ENCODE data around the gene CTNNA1. TPM values are rescaled to one million over a fixed set of nuclear protein-coding genes. Genes with fewer than 3 reads are reported as not detected.
A peak's percentile ranks its signal among the peaks of the same experiment; 100 is the strongest.

Gene CTNNA1
- total RNA-seq, 2 donors from 2014 or later: 247 to 288 TPM

GRCh38 chr5:138974227-138975063 lies 221.2 kb downstream of the CTNNA1 start:
- no peaks in the 10 kb centered on the region for H3K27me3 ChIP-seq
- H3K36me3 ChIP-seq: no peaks in the 10 kb centered on the region
- H3K4me1 ChIP-seq: peaks cover 0 to 59% of the 10 kb centered on the region in 2 donors

DNA sequence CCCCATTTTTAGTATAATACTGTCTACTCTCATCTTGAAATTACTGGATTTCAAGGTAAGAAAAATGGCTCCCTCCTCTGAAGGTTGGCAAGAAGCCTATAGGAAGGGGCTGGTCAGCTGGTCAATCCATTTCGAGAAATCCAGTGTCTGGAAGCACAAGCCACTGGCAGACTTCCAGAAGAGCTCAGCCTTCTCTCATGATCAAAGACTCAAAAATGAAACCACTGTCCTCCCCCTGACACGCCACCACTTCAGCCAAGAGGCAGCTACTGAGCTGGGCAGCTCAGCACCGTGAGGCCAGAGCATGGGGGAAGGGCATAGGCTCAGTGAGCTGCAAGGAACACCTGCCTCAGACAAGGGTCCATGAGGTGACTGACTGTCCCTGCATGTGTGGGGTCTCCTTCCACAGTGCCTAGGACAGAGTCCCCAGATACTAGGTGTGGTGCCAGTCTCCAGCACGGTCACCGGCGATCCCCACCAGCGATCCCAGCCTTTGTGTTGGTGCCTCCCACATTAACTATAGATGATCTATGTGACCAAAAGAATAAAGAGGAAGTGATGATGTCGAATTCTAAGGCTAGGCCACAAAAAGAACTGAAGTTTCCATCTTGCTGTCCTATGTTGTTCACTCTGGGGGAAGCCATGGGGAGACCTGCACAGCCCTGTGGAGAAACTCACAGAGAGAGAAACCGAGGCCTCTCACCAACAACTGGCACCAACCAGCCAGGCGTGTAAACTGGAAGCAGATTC lies 222.0 kb downstream of the CTNNA1 start:
- Histone ChIP-seq H3K27ac (peak overlapping the region; percentile 80 to 88), H3K27me3 (no peaks in the 10 kb centered on the region), H3K36me3 (no peaks in the 10 kb centered on the region), H3K9me3 (no peaks in the 10 kb centered on the region), H3K4me3 (no peak overlapping the region), H3K4me1 (peaks cover 0 to 52% of the 10 kb centered on the region in 2 donors)
- peak; percentile 73 for DNase-seq (ENCODE audit: low spot score)
- TF ChIP-seq, protein P1, sequence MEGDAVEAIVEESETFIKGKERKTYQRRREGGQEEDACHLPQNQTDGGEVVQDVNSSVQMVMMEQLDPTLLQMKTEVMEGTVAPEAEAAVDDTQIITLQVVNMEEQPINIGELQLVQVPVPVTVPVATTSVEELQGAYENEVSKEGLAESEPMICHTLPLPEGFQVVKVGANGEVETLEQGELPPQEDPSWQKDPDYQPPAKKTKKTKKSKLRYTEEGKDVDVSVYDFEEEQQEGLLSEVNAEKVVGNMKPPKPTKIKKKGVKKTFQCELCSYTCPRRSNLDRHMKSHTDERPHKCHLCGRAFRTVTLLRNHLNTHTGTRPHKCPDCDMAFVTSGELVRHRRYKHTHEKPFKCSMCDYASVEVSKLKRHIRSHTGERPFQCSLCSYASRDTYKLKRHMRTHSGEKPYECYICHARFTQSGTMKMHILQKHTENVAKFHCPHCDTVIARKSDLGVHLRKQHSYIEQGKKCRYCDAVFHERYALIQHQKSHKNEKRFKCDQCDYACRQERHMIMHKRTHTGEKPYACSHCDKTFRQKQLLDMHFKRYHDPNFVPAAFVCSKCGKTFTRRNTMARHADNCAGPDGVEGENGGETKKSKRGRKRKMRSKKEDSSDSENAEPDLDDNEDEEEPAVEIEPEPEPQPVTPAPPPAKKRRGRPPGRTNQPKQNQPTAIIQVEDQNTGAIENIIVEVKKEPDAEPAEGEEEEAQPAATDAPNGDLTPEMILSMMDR (IDR thresholded peaks at IDR 0.05): no peak

More at GRCh38 chr5:138974227-138975063, 221.2 kb downstream of the CTNNA1 start:
- Histone ChIP-seq H3K9me3 (no peaks in the 10 kb centered on the region), H3K27ac (peak overlapping the region; percentile 80 to 88), H3K4me3 (no peak overlapping the region)
- TF ChIP-seq, protein P1 (IDR thresholded peaks at IDR 0.05): no peak
- peak; percentile 78 for DNase-seq (ENCODE audit: low spot score)

DNA sequence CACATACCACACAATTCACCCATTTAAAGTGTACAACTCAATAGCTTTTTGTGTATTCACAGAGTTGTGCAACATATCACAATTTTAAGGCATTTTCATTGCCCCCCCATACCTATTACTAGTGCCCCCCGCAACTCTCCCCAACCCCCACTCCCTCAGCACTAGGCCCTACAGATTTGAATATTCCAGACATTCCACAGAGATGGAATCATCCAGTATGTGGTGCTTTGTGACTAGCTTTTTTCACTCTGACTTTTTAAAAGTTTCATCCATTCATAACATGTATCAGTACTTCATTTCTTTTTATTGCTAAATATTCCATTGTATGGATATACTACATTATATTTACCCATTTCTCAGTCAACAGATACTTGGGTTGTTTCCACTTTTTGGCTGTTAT lies 224.9 kb downstream of the CTNNA1 start:
- H3K27me3 ChIP-seq: no peaks in the 10 kb centered on the region
- no peaks in the 10 kb centered on the region for H3K36me3 ChIP-seq
- TF ChIP-seq, protein P1 (IDR thresholded peaks at IDR 0.05): no peak
- H3K4me3 ChIP-seq: no peak overlapping the region
- H3K27ac ChIP-seq: no peak overlapping the region
- H3K9me3 ChIP-seq: no peaks in the 10 kb centered on the region
- peaks cover 0 to 38% of the 10 kb centered on the region in 2 donors for H3K4me1 ChIP-seq
- DNase-seq (ENCODE audit: low spot score): no peak

- H3K9me3 ChIP-seq: no peaks in the 10 kb centered on the region
- no peaks in the 10 kb centered on the region for H3K27me3 ChIP-seq
- TF ChIP-seq, protein P1 (IDR thresholded peaks at IDR 0.05): no peak
- no peak overlapping the region for H3K27ac ChIP-seq
- no peak overlapping the region for H3K4me3 ChIP-seq
- peaks cover 0 to 33% of the 10 kb centered on the region in 2 donors for H3K4me1 ChIP-seq
- DNase-seq (ENCODE audit: low spot score): no peak
- H3K36me3 ChIP-seq: no peaks in the 10 kb centered on the region
These were observed 225.4 kb downstream of the CTNNA1 start for GRCh38 chr5:138978581-138978980.

DNA sequence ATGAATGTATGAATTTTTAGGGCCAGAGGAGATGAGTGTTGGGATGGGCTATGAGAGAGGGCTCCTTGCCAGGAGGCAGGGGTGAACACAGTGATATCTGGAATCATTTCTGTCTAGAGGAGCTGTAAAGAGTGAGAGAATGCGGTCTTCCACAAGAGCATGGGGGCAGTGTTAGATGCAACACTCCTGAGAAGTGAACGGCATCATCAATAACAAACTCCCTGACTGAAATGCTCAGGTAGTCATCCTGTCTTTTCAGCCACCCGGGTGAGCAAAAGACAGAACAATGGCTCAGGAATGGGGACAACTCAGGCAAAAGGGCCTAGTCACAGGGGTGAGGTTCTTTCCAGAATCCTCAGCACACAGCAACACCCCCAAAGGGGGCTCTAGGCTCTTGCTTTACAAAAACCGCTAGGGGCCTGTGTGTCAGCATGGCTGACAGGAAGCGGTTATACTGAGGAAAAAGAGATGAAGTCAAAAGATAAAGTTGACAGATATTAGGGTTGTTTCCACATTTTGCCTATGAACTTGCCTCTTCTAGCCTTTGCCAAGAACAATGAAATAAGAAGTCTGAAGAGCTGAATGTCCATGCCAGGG lies 226.6 kb downstream of the CTNNA1 start:
- Histone ChIP-seq H3K27ac (no peak overlapping the region), H3K9me3 (no peaks in the 10 kb centered on the region)
- TF ChIP-seq, protein P1 (IDR thresholded peaks at IDR 0.05): no peak

More for the DNA sequence above, 226.6 kb downstream of the CTNNA1 start:
- Histone ChIP-seq H3K27me3 (no peaks in the 10 kb centered on the region), H3K4me3 (no peak overlapping the region), H3K36me3 (no peaks in the 10 kb centered on the region), H3K4me1 (peaks cover 0 to 21% of the 10 kb centered on the region in 2 donors)
- peak; percentile 13 for DNase-seq (ENCODE audit: low spot score)
